Pancreas (tissue), 10 donors: ENCODE measurements around the gene GAL3ST2. TPM values are rescaled to one million over a fixed set of nuclear protein-coding genes. Genes with fewer than 3 reads are reported as not detected.
A peak's percentile ranks its signal among the peaks of the same experiment; 100 is the strongest.

Experiments
- ATAC-seq, 4 donors: fragments of 200-7000 bp; cut with Tn5 transposase; one replicate each; pipeline versions ENCODE4 v1.8.0 to v1.9.1; 2020; ENCODE audit warnings: mild to moderate bottlenecking in 4 of 4, moderate library complexity in 4 of 4
- DNase-seq, 6 donors: peaks; one replicate each; pipeline ENCODE4 v3.0.0-alpha.2; 2020
- FAIRE-seq: peaks from 2 replicates; lab custom pipeline; 2012; peaks lifted over from hg19 to GRCh38; lab: Jason Lieb, UNC
- H3K27ac ChIP-seq, 4 donors: fragments of 200-600 bp; sonication (generic); 1 replicate in 3 of 4; 2 replicates in 1 of 4; pipeline versions ENCODE4 v1.5.0 to v1.8.0; 2020
- H3K27me3 ChIP-seq, 4 donors: fragments of 200-600 bp; one replicate each; pipeline ENCODE4 v1.8.0; 2021
- H3K36me3 ChIP-seq, 3 donors: fragments of 200-600 bp; sonication (generic) in 1 of 3; one replicate each; pipeline versions ENCODE4 v1.5.0 to v1.8.0; 2020 to 2021
- H3K4me1 ChIP-seq, 3 donors: fragments of 200-600 bp; one replicate each; pipeline ENCODE4 v1.8.0; 2021
- H3K4me3 ChIP-seq, 4 donors: fragments of 200-600 bp; sonication (generic) in 2 of 4; one replicate each; pipeline versions ENCODE4 v1.5.0 to v1.8.0; 2020 to 2021
- H3K9me3 ChIP-seq, 4 donors: fragments of 200-600 bp; one replicate each; pipeline ENCODE4 v1.8.0; 2021
- CTCF ChIP-seq, 4 donors: fragments of 200-600 bp; sonication (generic) in 3 of 4; IDR thresholded peaks; one replicate each; pipeline versions ENCODE4 v1.5.0 to v1.8.0; 2021; ENCODE audit warnings: antibody characterized with exemption in 4 of 4
- WGBS, 2 donors: extraction: QIAGEN DNeasy Blood & Tissue Kit; methylation state at CpG; one replicate each; pipeline ENCODE4 v1.1.7; 2013; 5-methylcytosine and 5-hydroxymethylcytosine counted together
- intact Hi-C, 3 donors: fragments of 100-400 bp; cut with DNase I; formaldehyde crosslinking; loops; one replicate each; pipeline versions ENCODE4 v1.11.1 to v1.14.2; 2022
- polyA plus RNA-seq, 2 donors: library from polyadenylated mRNA; stranded (reverse); fragments of 200-250 nt; gene quantifications; one replicate each; pipeline ENCODE4 v1.2.3, GENCODE V29; 2013
- total RNA-seq, 6 donors: library from RNA; stranded (reverse); fragmentation: NEBNext Ultra II Directional in 4 of 6; extraction: Animal tissue kit (Norgen Biotek cat#: 25700) in 4 of 6; gene quantifications; one replicate each; pipeline versions ENCODE4 v1.2.1 to v1.2.4, GENCODE V29; 2021 to 2023
- donor health status: healthy with polysubstance abuse.
- donor health status: DM: no; HTN: no; CAD: no; lungs with moderate emphysema.
- donor health status: DM: no; HTN: no; CAD: no.
- donor health status: control.
- donor health status: control.
- donor health status: Bipolar disorder and iron deficiency.
- donor health status: DM: yes; HTN: yes; CAD: no.
- donor health status: DM: no; HTN: no; CAD: no.
- donor health status: DM: no; HTN: no; CAD: no.
- donor health status: DM: yes; HTN: yes; CAD: no.

GAL3ST2 gene
- total and polyA plus RNA-seq, 8 donors: not detected

DNA sequence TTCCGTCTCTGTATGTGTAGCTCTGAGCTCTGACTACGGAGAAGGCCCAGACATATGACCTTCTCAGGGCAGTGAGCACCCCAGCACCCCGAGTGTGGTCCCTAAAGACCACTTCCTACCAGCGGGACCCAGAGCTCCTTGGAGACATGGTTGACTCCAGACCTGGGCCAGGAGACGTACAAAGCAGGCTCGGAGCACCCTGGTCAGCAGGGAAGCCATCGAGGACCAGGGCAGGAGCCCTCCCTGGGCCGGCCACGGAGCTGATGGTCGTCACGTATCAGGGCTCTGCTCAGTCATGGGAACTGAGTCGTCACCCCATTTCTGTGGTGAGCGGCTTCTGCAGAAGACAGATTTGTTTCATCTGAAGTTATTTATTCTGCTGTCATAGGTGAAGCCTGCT, 19.6 kb downstream of the GAL3ST2 start:
- FAIRE-seq: no peak
- Histone ChIP-seq H3K27me3 (no peaks in the 10 kb centered on the region), H3K27ac (no peak overlapping the region), H3K36me3 (no peaks in the 10 kb centered on the region), H3K4me3 (no peak overlapping the region), H3K4me1 (no peaks in the 10 kb centered on the region), H3K9me3 (no peaks in the 10 kb centered on the region)
- TF ChIP-seq CTCF (IDR thresholded peaks at IDR 0.05): no peak
- peak in 2 of 6 donors; percentile 7 to 44 for DNase-seq
- 88 to 90% methylated on average over 13 of the region's 13 CpGs for WGBS, 2 donors
- intact Hi-C loops: no loop called here
- ATAC-seq: no peak

DNA sequence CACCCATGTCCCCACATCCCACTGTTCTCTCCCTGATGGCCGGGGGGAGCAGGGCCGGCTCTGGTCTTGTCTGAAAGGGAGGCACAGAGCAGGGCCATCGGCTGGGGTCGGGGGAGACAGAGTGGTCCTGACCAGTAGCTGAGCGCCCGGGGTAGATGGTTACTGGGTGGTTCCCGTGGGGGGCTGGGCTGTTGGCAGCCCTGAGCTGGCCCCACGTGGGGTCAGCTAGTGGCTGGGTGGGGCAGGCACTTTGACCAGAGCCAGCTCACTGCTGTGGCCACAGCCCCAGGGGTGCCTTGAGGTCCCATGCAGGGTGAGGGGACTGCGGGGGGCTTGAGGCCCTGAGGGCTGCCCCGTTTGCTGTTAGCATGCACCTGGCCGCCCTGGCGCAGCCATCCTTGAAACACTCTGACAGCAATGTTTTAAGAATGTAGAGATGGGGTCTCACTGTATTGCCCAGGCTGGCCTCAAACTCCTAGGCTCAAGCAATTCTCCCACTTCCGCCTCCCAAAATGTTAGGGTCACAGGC, 20.1 kb downstream of the GAL3ST2 start:
- H3K9me3 ChIP-seq: no peaks in the 10 kb centered on the region
- ATAC-seq: no peak
- intact Hi-C loops: no loop called here
- no peaks in the 10 kb centered on the region for H3K36me3 ChIP-seq
- no peak for FAIRE-seq
- TF ChIP-seq CTCF (IDR thresholded peaks at IDR 0.05): no peak
- peak in 3 of 6 donors; percentile 11 to 64 (median 51) for DNase-seq
- no peak overlapping the region for H3K4me3 ChIP-seq
- H3K4me1 ChIP-seq: no peaks in the 10 kb centered on the region
- 80 to 89% methylated on average over 13 of the region's 13 CpGs for WGBS, 2 donors
- no peak overlapping the region for H3K27ac ChIP-seq
- no peaks in the 10 kb centered on the region for H3K27me3 ChIP-seq

DNA sequence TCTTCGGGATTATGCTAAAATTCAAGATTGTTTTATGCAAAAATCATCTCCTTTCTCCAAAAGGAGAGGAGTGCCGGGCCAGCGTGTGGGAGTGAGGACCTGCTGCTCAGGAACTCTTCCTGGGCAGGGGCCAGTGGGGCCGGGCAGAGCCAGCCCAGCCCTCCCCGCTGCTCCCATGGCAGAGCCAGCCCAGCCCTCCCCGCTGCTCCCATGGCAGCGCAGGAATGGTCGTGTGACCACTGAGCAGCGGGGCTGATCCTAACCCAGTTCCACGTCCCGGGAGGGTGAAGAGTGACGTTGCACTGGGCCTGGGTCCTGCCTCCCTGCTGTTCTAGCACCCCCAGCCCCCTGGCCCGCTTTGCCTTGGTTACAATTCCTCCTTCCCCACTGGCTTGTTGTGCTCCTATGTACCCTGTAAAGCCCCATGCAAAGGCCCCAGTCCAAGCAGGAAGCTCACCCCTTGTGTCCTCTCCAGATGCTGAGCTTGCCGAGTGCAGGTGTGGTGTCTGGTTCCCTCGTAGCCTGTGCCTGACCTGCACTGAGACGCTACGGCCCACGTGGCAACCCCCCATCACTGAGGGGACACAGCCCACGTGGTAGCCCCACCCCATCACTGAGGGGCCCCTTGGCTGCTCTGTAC, 20.9 kb downstream of the GAL3ST2 start:
- ATAC-seq: no peak
- DNase-seq: peak in 1 of 6 donors; percentile 50
- H3K27me3 ChIP-seq: no peaks in the 10 kb centered on the region
- no peak for TF ChIP-seq CTCF (IDR thresholded peaks at IDR 0.05)
- H3K27ac ChIP-seq: no peak overlapping the region
- intact Hi-C loops: no loop called here
- no peak overlapping the region for H3K4me3 ChIP-seq
- H3K9me3 ChIP-seq: no peaks in the 10 kb centered on the region
- WGBS, 2 donors: 79 to 80% methylated on average over 18 to 19 of the region's 19 CpGs
- no peak for FAIRE-seq
- no peaks in the 10 kb centered on the region for H3K36me3 ChIP-seq
- no peaks in the 10 kb centered on the region for H3K4me1 ChIP-seq

GRCh38 chr2:241798081-241798630, 21.5 kb downstream of the GAL3ST2 start:
- Histone ChIP-seq H3K4me3 (no peak overlapping the region), H3K36me3 (no peaks in the 10 kb centered on the region), H3K9me3 (no peaks in the 10 kb centered on the region), H3K27ac (no peak overlapping the region), H3K27me3 (no peaks in the 10 kb centered on the region), H3K4me1 (no peaks in the 10 kb centered on the region)
- FAIRE-seq: no peak
- no peak for ATAC-seq
- TF ChIP-seq CTCF (IDR thresholded peaks at IDR 0.05): no peak
- WGBS, 2 donors: 89 to 93% methylated on average over 14 of the region's 14 CpGs
- peak in 3 of 6 donors; percentile 30 to 67 (median 53) for DNase-seq
- intact Hi-C loops: no loop called here
